Stimulated activated CD8-positive, alpha-beta memory T cell treated with anti-CD3 and anti-CD28 coated beads, Interleukin-4, amount 100 ng/mL, for 4 hours (primary cell): ENCODE measurements around the gene PRKAG2.
"Not testable (repeated sequence)": the region's sequence is repeated elsewhere in the genome, so short reads cannot be mapped to it uniquely, and the experiment has no call there.

ENCODE experiments used
- DNase-seq, 2 donors: peaks; one replicate each; pipeline ENCODE4 v3.0.0-alpha.2; 2020; ENCODE audit warnings: low read depth in 2 of 2, low spot score in 1 of 2

The PRKAG2 gene

DNA sequence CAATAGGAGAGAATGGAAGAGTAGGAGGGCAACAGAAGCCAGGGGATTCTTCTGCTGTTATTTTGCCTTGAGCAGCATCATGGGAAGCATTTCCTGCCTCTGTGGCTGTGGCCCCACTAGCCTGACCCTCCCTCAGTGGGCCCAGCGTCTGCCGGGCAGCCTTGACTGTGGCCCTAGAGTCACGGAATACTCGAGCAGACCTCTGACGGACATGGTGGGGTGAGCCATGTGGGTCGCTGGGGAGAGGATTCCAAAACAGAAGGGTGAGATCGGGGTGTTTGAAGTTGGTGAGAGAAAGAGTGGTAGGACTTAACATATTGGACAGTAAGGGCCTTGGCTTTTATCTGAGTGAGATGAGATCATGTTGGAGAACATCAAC lies 8.3 kb upstream of the PRKAG2 start:
- no peak for DNase-seq

DNA sequence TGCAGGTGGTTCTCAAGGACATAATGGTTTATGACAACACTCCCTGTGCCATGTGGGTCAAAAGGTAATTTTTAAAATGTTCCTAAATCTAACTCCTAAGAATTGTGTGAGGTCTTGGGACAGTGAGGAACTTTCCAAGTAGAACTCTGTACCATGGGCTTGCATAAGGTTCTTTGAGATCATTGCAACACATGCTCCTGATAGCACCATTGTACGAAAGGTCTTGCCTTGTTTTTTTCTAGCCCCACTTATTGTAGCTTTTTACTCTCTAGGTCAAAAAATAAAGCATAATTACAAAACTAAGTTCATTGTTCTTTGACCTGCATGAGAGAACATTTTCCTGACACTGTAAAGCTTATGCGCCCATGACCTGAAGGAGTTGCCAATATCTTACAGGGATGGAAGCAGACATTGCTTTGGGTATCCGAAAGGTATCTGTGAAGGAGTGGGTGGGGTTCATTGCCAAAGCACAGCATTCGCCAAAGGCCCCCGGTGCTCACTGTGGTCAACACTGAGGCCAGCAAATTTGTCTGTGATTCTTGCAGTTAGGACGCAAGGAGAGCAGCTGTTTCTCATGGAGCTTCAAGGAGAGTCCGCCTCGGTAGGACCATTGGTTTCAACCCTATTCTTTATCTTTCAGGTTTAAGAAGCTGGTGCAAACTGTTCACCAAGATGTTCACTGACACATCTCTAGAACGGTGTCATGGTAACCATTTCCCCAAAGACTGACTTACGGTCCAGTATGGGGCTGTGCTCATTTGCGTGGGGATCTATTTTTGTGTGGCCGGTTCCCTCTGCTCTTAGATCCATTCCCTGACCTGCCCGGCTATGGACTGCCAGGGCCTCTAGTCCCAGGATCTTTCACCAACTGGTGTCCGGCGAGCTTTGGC lies 7.6 kb upstream of the PRKAG2 start:
- no peak for DNase-seq

DNA sequence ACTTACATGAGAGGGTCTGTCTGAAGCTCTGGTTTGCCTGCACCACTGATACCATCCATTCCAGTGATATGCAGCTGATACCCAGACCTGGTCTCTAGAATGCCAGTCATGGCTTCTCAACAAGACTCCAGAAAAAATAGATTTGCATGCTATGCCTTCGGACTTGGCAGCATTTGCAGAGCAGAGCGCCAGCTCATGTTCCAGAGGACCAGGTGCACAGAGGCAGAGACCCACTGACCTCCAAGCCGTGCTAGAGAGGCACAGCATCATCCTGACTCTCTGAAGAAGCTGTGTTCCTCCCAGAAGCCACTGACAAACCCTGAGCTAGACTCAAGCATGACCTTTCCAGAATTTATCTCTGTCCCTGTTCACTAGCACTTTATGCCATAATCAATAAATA lies 6.9 kb upstream of the PRKAG2 start:
- no peak for DNase-seq

DNA sequence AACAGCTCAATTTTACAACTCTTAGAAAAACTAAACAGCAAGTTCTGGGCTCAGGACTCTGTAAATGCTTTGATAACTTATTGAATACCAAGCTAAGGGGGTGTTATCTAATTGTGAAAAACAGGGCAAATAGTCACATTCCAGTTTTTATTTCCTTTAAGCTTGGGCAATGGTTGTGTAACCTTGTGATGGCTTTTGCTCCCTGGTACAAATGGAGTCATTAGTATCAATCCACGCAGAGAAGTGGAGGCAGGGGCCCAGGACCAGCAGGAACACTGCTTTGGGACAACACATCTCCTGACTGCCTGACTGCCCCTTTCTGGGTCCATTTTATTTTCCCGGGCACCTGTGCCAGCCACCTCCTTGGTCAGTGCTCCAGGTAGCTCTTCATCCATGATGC lies 5.8 kb upstream of the PRKAG2 start:
- no peak for DNase-seq

DNA sequence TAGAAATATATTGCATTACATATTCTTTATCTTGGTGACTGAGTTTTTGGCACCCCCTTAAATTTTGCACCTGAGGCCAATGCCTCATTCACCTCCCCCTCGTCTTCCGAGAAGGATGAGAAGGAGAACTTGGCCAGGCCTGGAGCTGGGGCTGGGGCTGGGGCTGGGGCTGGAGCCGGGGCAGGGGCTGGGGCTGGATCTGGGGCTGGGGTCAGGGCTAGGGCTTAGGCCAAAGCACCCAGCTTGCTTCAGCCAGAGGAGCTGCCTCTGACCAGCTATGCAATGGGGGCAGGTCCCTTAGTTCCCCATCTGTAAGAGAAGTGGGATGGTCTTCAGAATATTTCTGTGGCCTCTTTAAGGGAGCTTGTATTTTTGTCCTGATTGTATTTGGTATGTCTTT lies 3.8 kb upstream of the PRKAG2 start:
- DNase-seq = no peak

DNA sequence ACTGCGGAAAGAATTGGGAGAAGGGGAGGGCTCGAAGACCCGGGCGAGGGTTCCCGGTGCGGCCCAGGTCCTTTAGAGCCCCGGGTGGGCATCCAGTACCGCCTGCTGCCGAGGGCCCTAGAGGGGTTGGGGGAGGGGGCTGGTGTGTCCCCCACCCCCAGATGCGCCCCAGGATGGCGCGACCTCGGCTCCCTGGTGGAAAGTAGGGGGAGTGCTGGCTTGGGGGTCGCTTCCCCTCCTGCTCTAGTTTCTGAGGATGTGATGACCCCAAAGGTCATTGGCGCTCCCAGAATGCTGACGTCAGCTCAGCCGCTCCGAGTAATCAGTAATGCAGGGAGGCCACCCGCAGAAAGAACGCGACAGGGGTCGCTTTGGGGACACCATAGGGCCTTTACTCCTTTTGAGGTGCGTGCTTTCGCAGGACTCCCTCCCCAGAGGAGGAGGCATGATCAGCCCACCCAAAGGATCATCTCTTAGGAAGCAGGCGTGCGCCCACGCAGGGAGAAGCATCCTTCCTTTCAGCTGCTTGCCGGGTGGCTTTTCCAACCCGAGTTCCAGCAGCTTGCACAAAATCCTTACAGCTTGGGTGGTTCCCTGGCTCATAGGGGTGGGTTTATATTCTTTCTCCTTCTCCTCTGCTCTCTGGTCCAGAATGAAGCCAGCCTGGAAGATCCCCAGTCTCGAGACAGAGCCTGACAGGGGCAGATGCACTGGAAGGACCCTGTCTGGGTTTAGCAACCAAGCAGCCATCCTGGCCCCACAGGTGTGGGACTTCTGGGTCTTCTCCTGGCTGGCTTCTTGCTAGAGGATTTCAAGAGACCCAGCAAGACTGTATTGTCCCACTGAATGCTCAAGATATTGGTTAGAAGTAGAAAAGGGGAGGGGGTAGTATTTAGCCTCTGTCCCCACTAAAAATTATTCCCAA lies 1.3 kb upstream of the PRKAG2 start:
- DNase-seq = no peak

DNA sequence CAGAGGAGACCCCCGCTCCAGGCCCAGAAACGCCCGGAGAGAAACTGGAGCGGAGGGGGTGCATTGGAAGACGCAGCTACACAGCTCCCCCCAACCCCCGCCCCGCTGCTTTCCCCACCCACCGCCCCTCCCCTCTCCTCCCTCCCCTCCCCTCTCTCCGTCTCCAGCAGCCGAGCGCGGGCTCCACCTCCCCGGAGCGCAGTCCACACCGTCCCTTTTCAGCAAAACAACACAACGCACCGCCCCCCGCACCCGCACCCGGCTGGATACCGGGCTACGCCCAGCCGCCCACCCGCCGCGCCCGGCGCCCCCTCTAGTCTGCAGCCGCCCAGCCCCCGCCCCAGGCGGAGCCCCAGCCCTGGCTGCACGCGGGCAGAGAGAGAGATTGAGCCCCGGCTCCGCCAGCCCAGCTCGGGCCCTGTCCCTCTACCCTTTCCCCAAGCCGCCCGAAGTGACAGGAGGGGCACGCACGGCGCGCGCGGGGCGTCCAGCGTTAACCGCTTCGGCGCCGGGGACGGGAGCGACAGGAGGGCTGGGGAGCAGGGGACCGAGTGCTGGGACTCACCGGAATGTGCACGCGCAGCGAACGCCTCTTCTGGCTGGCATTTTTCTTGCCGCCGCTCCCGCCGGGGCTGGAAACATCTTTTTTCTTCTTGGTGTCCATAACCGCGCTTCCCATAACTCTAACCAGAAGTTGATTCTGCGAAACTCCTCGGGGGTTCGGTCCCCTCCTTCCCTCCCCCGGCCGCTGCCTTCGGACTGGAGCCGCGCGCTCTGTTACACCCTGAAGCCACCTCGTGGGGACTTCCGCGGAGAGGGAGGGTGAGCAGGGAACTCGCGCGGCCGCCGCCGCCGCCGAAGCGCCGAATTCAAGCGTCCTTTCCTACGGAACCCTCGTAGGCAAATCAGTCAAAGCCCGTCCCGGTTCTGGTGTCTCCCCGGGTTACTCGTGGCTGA lies 695 bp downstream of the PRKAG2 start:
- DNase-seq = peak; percentile 18 to 56

DNA sequence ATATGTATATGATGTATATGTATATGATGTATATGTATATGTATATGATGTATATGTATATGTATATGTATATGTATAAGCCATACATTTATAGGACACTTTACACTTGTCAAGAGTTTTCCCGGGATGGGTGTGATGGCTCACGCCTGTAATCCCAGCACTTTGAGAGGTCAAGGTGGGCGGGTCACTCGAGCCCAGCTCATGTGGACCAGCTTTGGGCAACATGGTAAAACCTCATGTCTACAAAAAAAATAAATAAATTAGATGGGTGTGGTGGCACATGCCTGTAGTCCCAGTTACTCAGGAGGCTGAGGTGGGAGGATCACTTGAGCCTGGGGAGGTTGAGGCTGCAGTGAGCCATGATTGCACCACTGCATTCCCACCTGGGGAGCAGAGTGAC lies 2.4 kb downstream of the PRKAG2 start:
- DNase-seq = not testable (repeated sequence)

DNA sequence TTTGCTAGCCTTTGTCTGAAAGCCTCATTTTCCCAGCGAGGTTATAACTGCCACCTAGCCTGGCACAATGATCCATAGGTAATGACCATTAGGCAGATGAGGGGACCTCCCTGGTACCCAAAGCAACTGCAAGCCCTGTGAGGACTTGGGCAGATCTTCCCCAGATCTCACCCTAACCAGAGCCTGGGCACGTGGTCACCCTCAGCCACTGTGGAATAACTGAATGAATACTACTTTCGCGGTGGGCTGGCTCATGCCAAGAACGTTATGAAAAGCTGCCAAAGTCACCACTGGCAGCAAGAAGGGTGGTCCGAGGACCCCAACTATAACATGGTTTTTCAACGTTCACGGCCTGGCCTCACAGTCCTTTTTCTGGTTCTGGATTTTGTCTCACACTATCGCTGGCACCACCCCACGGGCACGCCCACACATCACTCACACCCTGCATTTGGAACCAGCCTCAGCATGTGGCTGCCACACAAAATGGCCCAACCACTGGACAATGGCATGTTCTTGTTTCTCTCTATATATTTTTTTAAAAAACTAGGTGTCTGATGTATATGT lies 3.4 kb downstream of the PRKAG2 start:
- DNase-seq = no peak

DNA sequence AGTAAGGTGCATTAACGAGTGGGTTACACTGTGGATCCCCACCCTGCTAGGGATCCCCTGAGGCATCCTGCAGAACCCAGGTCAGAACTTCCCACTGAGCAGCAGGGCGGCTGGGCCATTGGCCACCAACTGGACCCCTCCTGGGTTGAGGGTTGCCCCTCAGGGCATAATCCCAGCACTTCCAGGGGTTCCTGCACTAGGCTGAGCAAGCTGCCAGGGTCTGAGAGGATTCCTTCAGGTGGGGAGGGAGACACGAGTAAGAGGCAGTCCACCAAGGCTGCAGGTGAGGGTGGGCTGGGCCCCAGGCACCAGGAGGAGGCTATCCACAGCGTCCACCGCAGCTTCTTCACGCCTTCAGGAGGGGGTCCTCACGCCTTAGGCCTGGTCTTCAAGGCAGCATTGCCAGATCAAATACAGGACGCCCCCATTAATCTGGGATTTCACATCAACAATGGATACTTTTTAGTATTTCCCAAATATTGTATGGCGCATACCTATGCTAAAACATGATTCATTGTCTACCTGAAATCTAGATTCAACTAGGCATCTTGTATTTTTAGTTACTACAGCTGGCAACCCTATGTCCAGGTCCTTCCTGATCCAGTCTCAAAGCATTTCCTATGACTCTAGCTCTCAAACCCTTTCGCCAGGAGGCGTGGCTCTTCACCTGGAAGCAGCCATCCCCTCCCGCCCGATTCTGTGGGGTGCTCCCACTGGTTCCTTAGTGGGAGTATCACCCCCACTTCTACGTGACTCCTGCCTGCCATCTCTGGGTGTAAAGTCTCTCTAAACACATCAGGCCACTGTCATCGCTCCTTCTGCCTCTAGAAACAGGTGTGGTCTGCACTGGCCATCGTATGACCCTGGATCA lies 4.1 kb downstream of the PRKAG2 start:
- DNase-seq = no peak

DNA sequence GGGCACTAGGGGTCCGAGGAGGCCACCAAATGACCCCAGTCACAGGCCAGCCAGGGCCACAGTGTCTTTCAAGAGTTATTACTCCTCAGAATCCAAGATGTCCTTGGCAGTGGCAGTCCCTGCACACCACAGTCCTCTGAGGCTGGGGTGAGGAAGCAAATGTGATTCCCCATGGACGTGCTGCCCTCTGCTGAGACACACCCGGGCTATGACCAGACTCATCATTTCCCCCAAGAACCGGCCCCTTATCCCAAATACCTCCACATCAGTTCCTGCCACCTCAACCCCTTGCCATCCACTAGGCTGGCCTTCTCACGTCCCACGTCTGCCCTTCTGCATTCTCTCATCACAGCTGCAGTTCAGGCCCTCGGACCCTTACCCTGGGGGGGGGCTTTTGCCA lies 5.0 kb downstream of the PRKAG2 start:
- DNase-seq = no peak

DNA sequence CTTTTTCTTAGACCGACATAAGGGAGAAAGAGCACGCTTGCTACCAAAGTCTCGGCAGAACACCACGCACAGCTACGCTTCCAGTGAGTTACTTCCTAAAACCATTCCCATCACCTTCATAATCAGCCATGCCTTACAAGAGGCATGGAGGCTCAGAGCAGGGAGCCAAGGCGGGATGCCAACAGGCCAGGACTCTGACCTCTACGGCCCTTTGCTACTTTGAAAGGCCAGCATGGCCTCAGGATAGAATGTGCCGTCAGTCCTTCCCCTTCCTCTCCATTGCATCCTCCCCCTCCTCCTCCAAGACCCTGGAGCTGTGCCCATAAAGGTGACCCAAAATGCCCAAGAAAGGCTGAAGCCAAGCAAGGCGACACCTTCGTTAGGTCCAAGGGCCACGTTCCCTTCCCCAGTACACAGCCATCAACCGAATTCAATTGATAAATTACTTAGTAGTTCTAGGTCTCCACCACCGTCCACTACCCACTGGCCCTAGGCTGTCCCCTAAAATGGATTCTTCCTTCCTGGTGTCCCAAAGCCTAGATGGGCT lies 5.7 kb downstream of the PRKAG2 start:
- no peak for DNase-seq

DNA sequence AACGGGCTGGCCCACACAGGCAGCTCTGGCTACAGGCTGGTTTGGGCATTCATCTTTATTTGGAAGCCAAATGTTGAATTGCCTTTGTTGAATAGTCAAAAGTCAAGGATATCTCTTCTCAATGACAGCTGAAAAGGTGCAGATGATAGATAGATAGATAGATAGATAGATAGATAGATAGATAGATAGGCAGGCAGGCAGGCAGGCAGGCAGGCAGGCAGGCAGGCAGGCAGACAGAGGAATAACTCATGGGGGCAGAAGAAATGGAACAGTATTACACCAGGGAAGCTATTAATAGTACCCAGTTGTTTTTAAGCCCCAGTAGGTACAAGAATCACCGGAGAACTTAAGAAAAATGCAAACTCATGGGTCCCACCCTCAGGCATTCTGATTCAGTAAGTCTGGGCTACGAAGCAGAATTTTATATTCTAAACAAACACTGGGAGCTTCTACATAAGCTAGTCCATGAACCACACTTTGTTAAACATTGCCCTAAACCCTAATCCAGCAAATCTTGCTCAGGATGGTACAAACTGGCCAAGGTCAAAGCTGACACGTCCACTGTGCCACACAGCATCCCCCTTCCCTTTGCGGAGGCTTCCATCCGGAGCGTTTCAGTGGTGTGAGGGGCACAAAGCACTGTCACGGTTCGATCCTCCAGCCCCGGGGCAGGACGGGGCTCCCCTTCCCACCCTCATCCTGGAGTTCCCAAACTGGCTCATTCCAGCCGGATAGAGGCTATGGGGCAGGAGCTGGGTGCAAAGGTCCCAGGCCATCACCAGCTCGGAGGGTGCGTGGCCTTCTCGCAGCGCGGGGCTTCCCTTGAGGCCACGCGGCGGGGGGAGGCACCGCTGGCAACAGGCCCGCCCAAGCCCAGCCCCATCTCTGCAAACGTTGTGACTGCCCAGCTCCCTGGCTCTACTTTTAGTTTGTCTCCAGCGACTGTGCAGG lies 6.7 kb downstream of the PRKAG2 start:
- no peak for DNase-seq

DNA sequence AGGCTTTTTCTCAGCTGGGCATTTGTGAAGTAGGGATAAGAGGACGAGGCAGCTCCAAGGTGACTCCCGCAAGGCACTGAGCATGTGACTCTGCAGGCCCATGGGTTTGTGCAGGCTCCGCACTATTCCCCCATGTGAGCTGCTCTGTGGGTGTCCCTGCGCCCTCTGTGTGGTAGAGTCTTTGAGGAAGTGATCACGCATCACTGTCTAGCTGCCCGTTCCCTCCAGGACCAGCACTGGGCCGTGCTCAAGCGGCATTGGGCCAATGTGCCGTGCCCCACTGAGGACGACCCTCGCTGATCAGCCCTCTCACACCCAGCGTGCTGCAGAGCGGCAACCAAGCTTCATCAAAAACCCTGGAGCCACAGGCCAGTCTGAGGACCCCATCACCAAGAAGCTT lies 7.5 kb downstream of the PRKAG2 start:
- no peak for DNase-seq

DNA sequence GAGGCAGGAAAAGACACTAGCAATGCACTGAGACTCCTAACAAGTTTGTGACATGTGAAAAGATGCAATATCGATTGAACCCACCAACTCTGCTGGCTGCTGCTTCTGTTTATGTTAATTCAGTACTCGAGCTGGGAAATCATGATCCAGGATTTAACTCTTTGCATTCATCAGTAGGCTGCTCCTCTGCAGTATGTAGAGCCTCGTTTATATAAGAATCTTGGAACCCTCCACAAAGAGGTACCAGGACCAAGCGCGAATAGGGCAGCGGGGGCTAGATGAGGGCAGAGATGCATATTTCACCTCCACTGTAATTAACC lies 7.8 kb downstream of the PRKAG2 start:
- DNase-seq = no peak

DNA sequence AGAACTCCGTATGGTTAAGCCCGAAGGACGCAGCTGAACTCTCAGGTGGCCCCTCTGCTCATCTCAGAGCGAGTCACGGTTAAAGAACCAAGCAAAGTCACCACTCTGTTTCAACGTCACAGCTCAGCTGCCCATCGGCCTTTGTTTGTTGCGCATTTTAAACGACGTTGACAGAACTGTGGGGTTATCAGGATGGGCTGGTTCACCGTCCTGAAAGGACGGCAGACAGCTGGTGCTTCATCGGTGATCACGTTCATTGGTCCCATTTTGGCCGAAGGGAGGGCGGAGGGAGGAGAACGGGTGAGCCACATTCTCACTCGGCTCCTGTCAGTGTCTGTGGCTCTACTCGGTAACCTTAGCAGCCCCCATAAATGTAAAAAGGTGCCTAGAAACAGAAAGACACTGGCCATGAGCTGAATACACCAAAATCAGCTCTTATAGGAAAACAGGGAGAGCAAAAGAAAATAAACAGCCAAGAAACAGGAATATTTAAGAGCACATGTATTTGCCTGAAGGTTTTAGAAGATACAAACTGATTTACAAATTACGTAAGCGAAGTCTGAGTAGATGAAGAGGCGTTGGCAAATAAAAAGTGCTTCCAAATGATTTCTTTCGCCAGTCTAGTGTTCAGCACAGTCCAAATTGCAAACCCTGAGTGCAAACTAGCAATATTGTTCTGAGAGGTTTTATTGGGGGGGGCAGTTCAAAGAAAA lies 8.4 kb downstream of the PRKAG2 start:
- no peak for DNase-seq

DNA sequence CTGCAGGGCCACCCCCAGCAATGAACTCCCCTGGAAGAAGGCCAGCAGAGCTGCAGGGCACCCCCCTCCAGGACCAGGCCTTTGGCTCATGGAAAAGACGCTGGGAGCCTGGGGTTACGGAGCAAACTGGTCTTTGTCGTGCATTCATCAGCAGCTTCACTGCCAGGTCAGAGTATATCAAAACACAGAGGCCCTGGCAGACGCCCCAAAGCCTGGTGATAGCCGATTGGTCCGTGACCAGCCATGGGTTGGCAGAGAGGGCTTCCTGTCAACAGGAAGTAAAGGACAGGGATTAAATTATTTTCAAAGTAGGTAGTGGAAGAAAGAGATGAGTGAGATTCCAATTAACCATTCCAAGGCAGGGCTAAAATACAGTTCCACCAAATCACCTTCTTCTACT lies 9.0 kb downstream of the PRKAG2 start:
- DNase-seq = no peak
